ENCODE measurements around the gene SKI.

- TF ChIP-seq JUND (IDR thresholded peaks at IDR 0.05; ENCODE audit: borderline replicate concordance, low read depth, low read length): no peak
- TF ChIP-seq JUND (tag; IDR thresholded peaks at IDR 0.05; ENCODE audit: borderline replicate concordance, low read depth, low read length): no peak
- no peak for TF ChIP-seq POLR2A (conservative IDR thresholded peaks at IDR 0.05)
- TF ChIP-seq ELK1 (CRISPR knock-in tag; IDR thresholded peaks at IDR 0.05): no peak
- no peak for TF ChIP-seq EP300 (IDR thresholded peaks at IDR 0.05; ENCODE audit: low read length)
- TF ChIP-seq SP2 (IDR thresholded peaks at IDR 0.05; ENCODE audit: extremely low read depth, low read depth, low read length, poor library complexity, severe bottlenecking): no peak
- no peak for TF ChIP-seq ATF7 (IDR thresholded peaks at IDR 0.05)
- TF ChIP-seq CHD4 (IDR thresholded peaks at IDR 0.05; ENCODE audit: insufficient read depth, insufficient replicate concordance, low read depth, low read length, poor library complexity, severe bottlenecking): no peak
- TF ChIP-seq ZFP36 (IDR thresholded peaks at IDR 0.05; ENCODE audit: low read depth, low read length, partially characterized antibody): no peak
- TF ChIP-seq IRF9 (tag; IDR thresholded peaks at IDR 0.05): no peak
These were observed 66.1 kb downstream of the SKI start for GRCh38 chr1:2294033-2294724.

All from K562 (cell line).